ENCODE data around the gene OAF. TPM values are rescaled to one million over a fixed set of nuclear protein-coding genes. Genes with fewer than 3 reads are reported as not detected.
"Not testable (repeated sequence)": the region's sequence is repeated elsewhere in the genome, so short reads cannot be mapped to it uniquely, and the experiment has no call there.

Gene OAF
- total and polyA plus RNA-seq, 9 donors = 26.6 to 170 (median 66.3) TPM

- no peak overlapping the region for H3K27ac ChIP-seq
- WGBS, 3 donors = 67 to 78% (median 73%) methylated on average over 8 of the region's 8 CpGs
- no peaks in the 10 kb centered on the region for H3K9me3 ChIP-seq
- no peaks in the 10 kb centered on the region for H3K27me3 ChIP-seq
- H3K4me3 ChIP-seq = no peak overlapping the region
- intact Hi-C loops (cut with DNase I) = loop anchor here in 1 of 4 donors (10.0 kb wide), 1 partner anchor 45 kb away; no protein-coding TSS in a partner anchor
- TF ChIP-seq POLR2A (IDR thresholded peaks at IDR 0.05) = no peak
- TF ChIP-seq EP300 (IDR thresholded peaks at IDR 0.05) = no peak
- TF ChIP-seq CTCF (IDR thresholded peaks at IDR 0.05) = no peak
- DNase-seq = no peak
- no peaks in the 10 kb centered on the region for H3K4me1 ChIP-seq (ENCODE audit: insufficient read depth)
- no peaks in the 10 kb centered on the region for H3K36me3 ChIP-seq
Observed at GRCh38 chr11:120249279-120250262, 38.7 kb downstream of the OAF start.

GRCh38 chr11:120253377-120253776, 42.5 kb downstream of the OAF start:
- 91 to 93% (median 93%) methylated on average over 13 of the region's 13 CpGs for WGBS, 3 donors
- H3K27me3 ChIP-seq; H3K4me3 ChIP-seq; H3K9me3 ChIP-seq; H3K4me1 ChIP-seq (ENCODE audit: insufficient read depth); H3K27ac ChIP-seq; DNase-seq; H3K36me3 ChIP-seq; intact Hi-C loops (cut with DNase I): not testable (repeated sequence)

- intact Hi-C loops (cut with DNase I) = no loop called here
- Histone ChIP-seq H3K4me1 (ENCODE audit: insufficient read depth) (no peaks in the 10 kb centered on the region), H3K27ac (no peak overlapping the region), H3K36me3 (no peaks in the 10 kb centered on the region), H3K9me3 (no peaks in the 10 kb centered on the region), H3K27me3 (no peaks in the 10 kb centered on the region), H3K4me3 (no peak overlapping the region)
- DNase-seq = no peak
- WGBS, 3 donors = 22 to 30% (median 23%) methylated on average over 13 of the region's 13 CpGs
- TF ChIP-seq EP300 (IDR thresholded peaks at IDR 0.05) = no peak
- TF ChIP-seq POLR2A (IDR thresholded peaks at IDR 0.05) = no peak
- no peak for TF ChIP-seq CTCF (IDR thresholded peaks at IDR 0.05)
Observed at GRCh38 chr11:120254788-120255518, 44.1 kb downstream of the OAF start.

GRCh38 chr11:120255519-120255866, 44.7 kb downstream of the OAF start:
- Histone ChIP-seq H3K4me3 (no peak overlapping the region), H3K4me1 (ENCODE audit: insufficient read depth) (no peaks in the 10 kb centered on the region), H3K36me3 (no peaks in the 10 kb centered on the region), H3K9me3 (no peaks in the 10 kb centered on the region), H3K27me3 (no peaks in the 10 kb centered on the region), H3K27ac (no peak overlapping the region)
- intact Hi-C loops (cut with DNase I) = no loop called here
- whole genome bisulfite sequencing, 3 donors = 10 to 18% (median 17%) methylated on average over 9 of the region's 9 CpGs
- TF ChIP-seq POLR2A (IDR thresholded peaks at IDR 0.05) = no peak
- no peak for TF ChIP-seq CTCF (IDR thresholded peaks at IDR 0.05)
- TF ChIP-seq EP300 (IDR thresholded peaks at IDR 0.05) = no peak
- DNase-seq = no peak
